PFSK-1 (cell line): Measurements from ENCODE around the gene LAMA3.

Experiments used
- FOXP2 ChIP-seq: optimal IDR thresholded peaks from 2 replicates; pipeline ENCODE3; 2011; ENCODE audit warnings: borderline replicate concordance, control low read depth, inconsistent platforms; ENCODE audit not compliant: insufficient read depth; ENCODE audit errors: extremely low read length, extremely low read depth
- POLR2AphosphoS5 ChIP-seq: IDR thresholded peaks from 2 replicates; pipeline ENCODE4 v1.6.1; 2012; ENCODE audit warnings: low read depth, mild to moderate bottlenecking, control low read depth, low read length, moderate library complexity
- REST ChIP-seq, 2 experiments: IDR thresholded peaks; 2 replicates each; pipeline versions ENCODE4 v1.6.1 to v1.8.0; 2011 to 2012; ENCODE audit warnings: low read depth in 2 of 2, low read length in 2 of 2, control low read depth in 1 of 2, inconsistent platforms in 1 of 2, mild to moderate bottlenecking in 1 of 2, moderate library complexity in 1 of 2; ENCODE audit not compliant: insufficient read depth in 1 of 2
- SIN3A ChIP-seq: IDR thresholded peaks from 2 replicates; pipeline ENCODE4 v1.6.1; 2012; ENCODE audit warnings: mild to moderate bottlenecking, low read length, moderate library complexity, borderline replicate concordance; ENCODE audit not compliant: insufficient read depth
- TAF1 ChIP-seq: IDR thresholded peaks from 2 replicates; pipeline ENCODE4 v1.6.1; 2012; ENCODE audit warnings: low read length, control low read depth, borderline replicate concordance; ENCODE audit not compliant: insufficient read depth

Gene LAMA3

DNA sequence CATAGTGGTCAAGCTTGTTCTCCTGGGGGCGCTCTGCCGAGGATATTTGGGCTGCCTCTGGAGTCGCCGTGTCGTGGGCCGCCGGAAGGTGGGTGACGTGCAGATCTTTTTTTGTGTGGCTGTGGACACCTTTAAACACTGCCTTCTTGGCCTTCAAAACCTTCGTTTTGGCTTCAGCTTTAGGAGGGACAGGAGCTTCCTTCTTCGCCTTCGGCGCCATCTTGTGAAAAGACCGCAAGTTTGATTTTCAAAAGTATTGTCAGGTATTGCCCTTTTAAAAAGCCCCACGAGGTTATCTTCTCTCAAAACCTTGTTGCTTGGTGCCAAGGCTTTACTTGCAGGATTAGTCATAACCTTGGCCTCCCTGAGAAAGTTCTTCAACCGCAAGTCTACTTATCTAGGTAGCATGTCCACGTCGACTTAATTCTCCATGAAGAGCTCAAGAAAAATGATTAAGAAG is 20.8 kb downstream of the LAMA3 start:
- no peak for TF ChIP-seq REST (IDR thresholded peaks at IDR 0.05; ENCODE audit: insufficient read depth in 1 of 2, low read depth in 2 of 2, low read length in 2 of 2)
- no peak for TF ChIP-seq FOXP2
- no peak for TF ChIP-seq TAF1
- TF ChIP-seq SIN3A: no peak
- TF ChIP-seq POLR2AphosphoS5: no peak

GRCh38 chr18:23710946-23711345 is 21.7 kb downstream of the LAMA3 start:
- TF ChIP-seq REST (IDR thresholded peaks at IDR 0.05; ENCODE audit: insufficient read depth in 1 of 2, low read depth in 2 of 2, low read length in 2 of 2) (no peak), SIN3A (no peak), TAF1 (no peak), POLR2AphosphoS5 (no peak), FOXP2 (no peak)

GRCh38 chr18:23711426-23711825 is 22.2 kb downstream of the LAMA3 start:
- no peak for TF ChIP-seq TAF1
- no peak for TF ChIP-seq SIN3A
- TF ChIP-seq REST (IDR thresholded peaks at IDR 0.05; ENCODE audit: insufficient read depth in 1 of 2, low read depth in 2 of 2, low read length in 2 of 2): no peak
- TF ChIP-seq POLR2AphosphoS5: no peak
- no peak for TF ChIP-seq FOXP2

DNA sequence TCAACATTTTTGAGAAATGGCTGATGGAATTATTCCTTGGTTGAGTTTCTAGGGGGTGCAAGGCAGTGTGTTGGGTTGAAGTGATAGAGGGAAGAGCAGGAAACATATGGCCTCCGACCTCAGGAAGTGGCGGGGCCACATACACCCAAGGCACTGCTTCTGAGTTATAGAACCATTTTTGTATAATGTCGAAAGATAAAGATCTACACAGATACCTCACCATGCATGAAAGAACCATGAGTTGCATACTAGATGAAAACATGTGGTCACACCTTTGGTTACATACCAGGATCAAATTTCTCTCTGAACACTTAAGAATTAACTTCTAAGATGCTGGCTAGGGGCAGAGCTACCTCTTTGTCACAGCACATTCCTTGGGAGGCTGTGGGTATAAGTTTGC is 23.2 kb downstream of the LAMA3 start:
- TF ChIP-seq POLR2AphosphoS5: no peak

- no peak for TF ChIP-seq FOXP2
- no peak for TF ChIP-seq REST (IDR thresholded peaks at IDR 0.05; ENCODE audit: insufficient read depth in 1 of 2, low read depth in 2 of 2, low read length in 2 of 2)
Measured at GRCh38 chr18:23714576-23714975, 25.3 kb downstream of the LAMA3 start.

DNA sequence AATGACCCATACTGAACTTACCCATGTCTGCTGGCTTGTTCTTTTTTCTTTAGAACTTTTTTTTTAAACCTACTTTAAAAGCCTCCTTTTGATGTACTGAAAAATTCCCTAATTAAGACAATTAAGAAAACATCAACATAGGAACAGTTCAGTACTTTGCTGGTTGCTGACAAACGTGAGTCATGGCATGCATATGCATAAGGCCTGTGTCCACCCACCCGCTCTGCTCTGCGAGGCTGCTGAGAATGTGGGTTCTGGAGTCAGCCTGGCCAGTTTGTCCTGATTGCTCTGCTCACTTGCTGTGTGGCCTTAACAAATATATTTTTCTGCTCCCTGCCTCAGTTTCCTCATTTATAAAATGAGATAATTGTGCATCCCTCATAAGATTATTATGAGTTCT is 27.3 kb downstream of the LAMA3 start:
- TF ChIP-seq POLR2AphosphoS5: no peak
- no peak for TF ChIP-seq SIN3A
